Esophagus squamous epithelium (tissue), 5 donors: ENCODE results near the gene ARPC2. TPM values are rescaled to one million over a fixed set of nuclear protein-coding genes. Genes with fewer than 3 reads are reported as not detected.

Experiments
- DNase-seq: peaks from one replicate; lab custom pipeline; 2025; lab: John Stamatoyannopoulos, UW
- H3K27ac ChIP-seq, 4 donors: fragments of 200-600 bp; sonication (generic); one replicate each; pipeline ENCODE4 v1.5.1; 2016 to 2019; ENCODE audit warnings: mild to moderate bottlenecking in 1 of 4
- H3K27me3 ChIP-seq, 4 donors: fragments of 200-600 bp; sonication (generic); 1 replicate in 3 of 4; 2 replicates in 1 of 4; pipeline versions ENCODE4 v1.5.1 to v1.6.0; 2017 to 2021; ENCODE audit warnings: antibody characterized with exemption in 1 of 4
- H3K36me3 ChIP-seq, 3 donors: fragments of 200-600 bp; sonication (generic); one replicate each; pipeline ENCODE4 v1.5.1; 2016 to 2019
- H3K4me1 ChIP-seq, 3 donors: fragments of 200-600 bp; sonication (generic); one replicate each; pipeline ENCODE4 v1.5.1; 2017 to 2019
- H3K4me3 ChIP-seq, 4 donors: fragments of 200-600 bp; sonication (generic); 1 replicate in 3 of 4; 2 replicates in 1 of 4; pipeline ENCODE4 v1.5.1; 2016 to 2019; ENCODE audit warnings: mild to moderate bottlenecking in 2 of 4, moderate library complexity in 1 of 4
- H3K9me3 ChIP-seq, 3 donors: fragments of 200-600 bp; sonication (generic); one replicate each; pipeline ENCODE4 v1.5.1; 2016 to 2019
- POLR2A ChIP-seq, 4 donors: fragments of 450-650 bp; IDR thresholded peaks; one replicate each; pipeline ENCODE4 v1.6.1; 2017; ENCODE audit warnings: antibody characterized with exemption in 4 of 4, mild to moderate bottlenecking in 4 of 4, moderate library complexity in 3 of 4
- WGBS, 2 donors: methylation state at CpG; one replicate each; pipeline ENCODE4 v1.1.5; 2018; 5-methylcytosine and 5-hydroxymethylcytosine counted together
- intact Hi-C: fragments of 100-400 bp; cut with DNase I; formaldehyde crosslinking; loops from one replicate; pipeline ENCODE4 v1.15.0; 2022
- total RNA-seq, 4 donors: library from RNA; depleted of rRNA; stranded (reverse); fragments of >200 nt; gene quantifications; one replicate each; pipeline ENCODE4 v1.1.0, GENCODE V29; 2016
- TF ChIP-seq, protein P1 (sequence below), 6 experiments: fragments of 450-650 bp in 4 of 6; fragments of 200-600 bp in 2 of 6; sonication (generic) in 2 of 6; IDR thresholded peaks; one replicate each; pipeline ENCODE4 v1.5.1; 2016 to 2019; ENCODE audit warnings: antibody characterized with exemption in 6 of 6, mild to moderate bottlenecking in 4 of 6, moderate library complexity in 4 of 6
- donor health status: DM: yes; HTN: yes; CAD: no.

The ARPC2 gene
- total RNA-seq, 4 donors from 2014 or later: 465 to 690 (median 542) TPM

GRCh38 chr2:218256612-218257350, 39.8 kb downstream of the ARPC2 start:
- DNase-seq: no peak
- 86 to 92% methylated on average over 12 to 13 of the region's 13 CpGs for WGBS, 2 donors
- peaks cover 17 to 51% (median 30%) of the 10 kb centered on the region in 3 donors for H3K4me1 ChIP-seq
- H3K9me3 ChIP-seq: no peaks in the 10 kb centered on the region
- H3K36me3 ChIP-seq: peaks cover 17 to 55% (median 35%) of the 10 kb centered on the region in 3 donors
- no peaks in the 10 kb centered on the region for H3K27me3 ChIP-seq
- peak overlapping the region in 2 of 4 donors; percentile 18 to 57 for H3K27ac ChIP-seq
- intact Hi-C loops: loop anchor here (5.0 kb wide), 1 partner anchor 69 kb away; no protein-coding TSS in a partner anchor
- TF ChIP-seq, protein P1, sequence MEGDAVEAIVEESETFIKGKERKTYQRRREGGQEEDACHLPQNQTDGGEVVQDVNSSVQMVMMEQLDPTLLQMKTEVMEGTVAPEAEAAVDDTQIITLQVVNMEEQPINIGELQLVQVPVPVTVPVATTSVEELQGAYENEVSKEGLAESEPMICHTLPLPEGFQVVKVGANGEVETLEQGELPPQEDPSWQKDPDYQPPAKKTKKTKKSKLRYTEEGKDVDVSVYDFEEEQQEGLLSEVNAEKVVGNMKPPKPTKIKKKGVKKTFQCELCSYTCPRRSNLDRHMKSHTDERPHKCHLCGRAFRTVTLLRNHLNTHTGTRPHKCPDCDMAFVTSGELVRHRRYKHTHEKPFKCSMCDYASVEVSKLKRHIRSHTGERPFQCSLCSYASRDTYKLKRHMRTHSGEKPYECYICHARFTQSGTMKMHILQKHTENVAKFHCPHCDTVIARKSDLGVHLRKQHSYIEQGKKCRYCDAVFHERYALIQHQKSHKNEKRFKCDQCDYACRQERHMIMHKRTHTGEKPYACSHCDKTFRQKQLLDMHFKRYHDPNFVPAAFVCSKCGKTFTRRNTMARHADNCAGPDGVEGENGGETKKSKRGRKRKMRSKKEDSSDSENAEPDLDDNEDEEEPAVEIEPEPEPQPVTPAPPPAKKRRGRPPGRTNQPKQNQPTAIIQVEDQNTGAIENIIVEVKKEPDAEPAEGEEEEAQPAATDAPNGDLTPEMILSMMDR (IDR thresholded peaks at IDR 0.05): no peak
- TF ChIP-seq POLR2A (IDR thresholded peaks at IDR 0.05): no peak
- no peak overlapping the region for H3K4me3 ChIP-seq

DNA sequence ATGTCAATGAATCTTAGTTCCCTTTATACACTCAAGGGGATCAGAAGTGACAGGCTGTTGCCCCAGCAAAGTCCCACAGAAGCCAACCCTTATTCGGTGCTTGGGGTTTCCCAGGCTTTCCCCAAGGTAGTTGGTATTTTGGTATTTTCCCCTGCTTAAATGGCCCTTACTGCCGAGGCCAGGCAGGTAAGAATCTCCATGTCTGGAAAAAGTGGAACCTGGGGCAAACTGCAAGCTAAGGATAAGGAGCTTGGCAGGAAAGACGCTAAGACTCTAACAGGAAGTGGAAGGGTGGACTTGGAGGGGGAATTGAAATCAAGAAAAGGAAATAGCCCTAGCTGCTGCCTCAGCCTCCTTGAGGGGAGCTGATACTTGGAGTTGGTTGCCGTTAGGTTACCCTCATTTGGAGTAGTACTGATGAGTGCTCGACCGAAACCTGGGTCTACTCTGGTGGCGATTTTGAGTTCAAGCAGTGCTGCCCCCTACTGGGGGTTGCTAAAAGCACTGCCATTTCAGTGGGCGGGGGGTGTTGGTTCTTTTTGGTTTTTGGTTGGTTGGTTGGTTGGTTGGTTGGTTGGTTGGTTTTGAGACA, 40.5 kb downstream of the ARPC2 start:
- TF ChIP-seq POLR2A (IDR thresholded peaks at IDR 0.05): no peak
- TF ChIP-seq, protein P1 (IDR thresholded peaks at IDR 0.05): peak; percentile 38 to 75 (median 56)
- Histone ChIP-seq H3K27ac (peak overlapping the region in 3 of 4 donors; percentile 18 to 57 (median 30)), H3K4me1 (peaks cover 17 to 58% (median 30%) of the 10 kb centered on the region in 3 donors), H3K36me3 (peaks cover 10 to 54% (median 28%) of the 10 kb centered on the region in 3 donors), H3K27me3 (no peaks in the 10 kb centered on the region), H3K9me3 (no peaks in the 10 kb centered on the region), H3K4me3 (no peak overlapping the region)
- intact Hi-C loops: loop anchor here (5.0 kb wide), 1 partner anchor 70 kb away; no protein-coding TSS in a partner anchor
- 36 to 42% methylated on average over 7 of the region's 8 CpGs for WGBS, 2 donors
- no peak for DNase-seq

GRCh38 chr2:218259099-218259961, 42.3 kb downstream of the ARPC2 start:
- Histone ChIP-seq H3K36me3 (peaks cover 9 to 54% (median 17%) of the 10 kb centered on the region in 3 donors), H3K4me1 (peaks cover 17 to 70% (median 33%) of the 10 kb centered on the region in 3 donors), H3K27me3 (no peaks in the 10 kb centered on the region), H3K27ac (peak overlapping the region; percentile 13 to 84 (median 62)), H3K9me3 (no peaks in the 10 kb centered on the region), H3K4me3 (peak overlapping the region in 1 of 4 donors; percentile 23)
- intact Hi-C loops: loop anchor here (5.0 kb wide), 1 partner anchor 72 kb away; no protein-coding TSS in a partner anchor
- 46 to 49% methylated on average over 11 to 15 of the region's 15 CpGs for WGBS, 2 donors
- DNase-seq: no peak
- TF ChIP-seq POLR2A (IDR thresholded peaks at IDR 0.05): no peak
- TF ChIP-seq, protein P1 (IDR thresholded peaks at IDR 0.05): no peak

DNA sequence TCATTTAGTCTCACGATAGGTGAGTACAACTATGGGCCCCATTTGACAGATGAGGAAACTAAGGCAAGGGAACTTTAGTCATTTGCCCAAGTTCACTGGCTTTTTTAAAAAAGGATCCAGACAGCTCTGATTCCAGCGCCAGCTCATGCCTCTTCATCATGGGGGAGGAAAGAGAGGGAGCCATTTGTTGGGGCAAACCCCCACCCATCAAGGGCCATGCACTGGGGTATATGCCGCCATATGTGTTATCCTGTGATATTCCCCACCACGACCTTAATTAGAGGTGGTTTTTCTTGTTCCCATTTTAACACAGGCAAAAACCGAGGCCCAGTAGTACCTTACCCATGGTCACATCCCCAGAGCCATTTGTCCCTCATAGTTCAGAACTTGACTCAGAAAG, 43.2 kb downstream of the ARPC2 start:
- Histone ChIP-seq H3K9me3 (no peaks in the 10 kb centered on the region), H3K27me3 (no peaks in the 10 kb centered on the region), H3K4me1 (peaks cover 17 to 72% (median 33%) of the 10 kb centered on the region in 3 donors), H3K36me3 (peaks cover 15 to 54% (median 17%) of the 10 kb centered on the region in 3 donors), H3K4me3 (no peak overlapping the region), H3K27ac (peak overlapping the region in 3 of 4 donors; percentile 59 to 84 (median 65))
- intact Hi-C loops: no loop called here
- WGBS, 2 donors: 83 to 93% methylated on average over 3 to 4 of the region's 5 CpGs
- TF ChIP-seq, protein P1 (IDR thresholded peaks at IDR 0.05): no peak
- no peak for TF ChIP-seq POLR2A (IDR thresholded peaks at IDR 0.05)
- no peak for DNase-seq
